RCC 7860 (cell line): ENCODE measurements around the gene SEMA4F.

ENCODE experiments used
- DNase-seq: peaks from one replicate; pipeline ENCODE4 v3.0.0-alpha.2; 2015; ENCODE audit warnings: low spot score
- FAIRE-seq: peaks from 2 replicates; lab custom pipeline; 2012; peaks lifted over from hg19 to GRCh38; lab: Jason Lieb, UNC

Gene SEMA4F

GRCh38 chr2:74659462-74659861 is 5.4 kb downstream of the SEMA4F start:
- no peak for DNase-seq
- FAIRE-seq, result no peak

DNA sequence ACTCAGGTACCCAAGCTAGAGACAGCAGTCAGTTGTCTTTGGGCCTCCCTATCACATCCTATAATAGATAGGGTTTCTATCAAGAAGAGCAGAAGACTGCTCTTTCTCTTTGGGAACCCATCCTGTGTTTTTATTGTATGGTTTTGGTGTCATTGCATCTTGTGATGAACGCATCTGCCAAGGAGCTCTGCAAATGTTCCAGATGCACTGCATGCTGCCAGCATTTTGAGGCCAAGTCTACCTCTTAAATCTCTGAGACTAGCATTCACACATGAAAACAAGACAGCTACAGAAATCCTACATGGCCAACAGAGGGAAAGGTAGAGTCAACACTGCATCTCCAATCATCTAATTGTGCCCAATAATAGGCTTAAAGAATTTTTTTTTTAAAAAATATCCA is 14.0 kb downstream of the SEMA4F start:
- FAIRE-seq (no peak), DNase-seq (no peak)

DNA sequence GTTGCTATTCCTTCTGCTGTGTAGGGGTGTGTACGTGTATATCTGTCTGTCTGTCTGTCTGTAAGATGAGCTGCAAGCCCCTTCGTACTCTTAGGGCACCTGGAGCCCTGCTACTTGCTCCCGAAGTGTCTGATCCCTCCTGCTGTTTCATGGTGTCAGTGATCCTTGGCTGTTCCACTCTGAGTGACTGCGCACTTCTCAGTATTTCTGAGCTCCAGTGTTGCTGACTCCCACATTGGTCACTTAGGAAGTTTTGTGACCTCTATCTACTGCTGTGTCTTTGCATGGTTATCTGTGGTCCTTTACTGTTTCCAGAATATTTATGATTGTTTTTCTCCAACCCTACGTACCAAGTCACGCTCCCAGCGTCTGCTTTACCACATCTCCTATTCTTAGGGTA is 16.2 kb downstream of the SEMA4F start:
- no peak for FAIRE-seq

DNA sequence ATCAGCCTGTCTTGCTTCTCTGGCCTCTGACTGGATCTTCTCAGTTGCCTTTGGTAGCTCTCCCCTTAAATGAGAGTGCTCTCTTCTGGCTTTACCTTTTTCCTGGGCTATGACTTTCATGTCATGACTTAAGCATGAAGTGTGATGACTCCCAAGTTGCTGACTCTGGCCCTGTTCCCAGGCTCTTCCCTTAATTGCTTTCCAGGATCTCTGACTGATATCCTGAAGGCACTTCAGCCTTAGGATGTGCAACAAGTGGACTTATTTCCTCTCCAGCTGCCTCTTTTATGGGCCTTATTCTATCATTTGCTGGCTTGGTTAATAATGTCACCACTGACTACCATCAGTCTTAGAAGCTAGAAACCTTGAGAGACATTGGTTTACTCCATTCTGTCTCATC is 17.4 kb downstream of the SEMA4F start:
- FAIRE-seq (no peak), DNase-seq (no peak)

More for the DNA sequence above, 16.2 kb downstream of the SEMA4F start:
- no peak for DNase-seq

- DNase-seq (no peak), FAIRE-seq (no peak)
Measured at GRCh38 chr2:74673826-74674528, 19.9 kb downstream of the SEMA4F start.

GRCh38 chr2:74675090-74675489 is 21.0 kb downstream of the SEMA4F start:
- DNase-seq (no peak), FAIRE-seq (no peak)

DNA sequence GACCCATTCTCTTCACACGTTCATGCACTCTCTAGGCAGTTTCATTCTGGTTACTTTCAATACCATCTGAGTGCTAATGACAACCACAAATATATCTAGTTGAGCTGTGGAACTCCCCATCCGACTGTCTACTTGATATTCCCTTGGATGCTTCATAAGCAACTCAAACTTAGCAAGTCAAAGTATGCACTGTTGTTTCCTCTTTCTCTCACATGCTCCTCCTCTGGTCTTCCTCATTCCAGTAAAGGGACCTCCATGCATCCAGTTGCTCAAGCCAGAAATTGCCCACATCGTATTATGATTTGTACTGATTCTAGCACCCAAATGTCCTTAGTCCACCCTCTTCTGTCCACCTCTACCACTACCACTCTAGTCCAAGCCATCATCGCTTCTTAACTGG is 22.3 kb downstream of the SEMA4F start:
- DNase-seq (no peak), FAIRE-seq (no peak)

GRCh38 chr2:74679615-74680014 is 25.6 kb downstream of the SEMA4F start:
- no peak for DNase-seq
- no peak for FAIRE-seq

- FAIRE-seq (no peak), DNase-seq (no peak)
Measured at GRCh38 chr2:74682501-74682900, 28.5 kb downstream of the SEMA4F start.

- FAIRE-seq (no peak), DNase-seq (no peak)
Measured at GRCh38 chr2:74685408-74685807, 31.4 kb downstream of the SEMA4F start.

- FAIRE-seq, result no peak
- no peak for DNase-seq
Measured at GRCh38 chr2:74688881-74689280, 34.8 kb downstream of the SEMA4F start.

DNA sequence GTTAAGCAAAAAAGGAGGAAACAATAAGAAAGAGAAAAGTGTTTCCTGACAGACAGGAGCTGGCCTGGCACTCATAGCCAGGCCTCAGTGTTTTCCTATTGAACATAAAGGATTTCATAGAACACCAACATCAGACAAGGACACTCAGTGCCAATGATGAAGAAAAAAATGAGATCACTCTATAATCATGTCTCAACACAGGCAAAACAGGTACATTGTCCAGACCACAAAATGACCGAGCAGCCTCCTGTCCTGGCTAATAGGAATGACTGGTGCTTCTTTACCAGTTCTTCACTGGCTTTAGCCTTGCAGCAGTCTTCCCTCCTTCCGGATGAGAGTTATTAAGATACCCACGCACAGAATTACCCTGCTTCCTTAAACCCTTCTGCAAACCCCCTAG is 35.6 kb downstream of the SEMA4F start:
- no peak for FAIRE-seq
- DNase-seq, result no peak

- FAIRE-seq (peak; percentile 80), DNase-seq (peak; percentile 61)
Measured at GRCh38 chr2:74690571-74690970, 36.5 kb downstream of the SEMA4F start.

DNA sequence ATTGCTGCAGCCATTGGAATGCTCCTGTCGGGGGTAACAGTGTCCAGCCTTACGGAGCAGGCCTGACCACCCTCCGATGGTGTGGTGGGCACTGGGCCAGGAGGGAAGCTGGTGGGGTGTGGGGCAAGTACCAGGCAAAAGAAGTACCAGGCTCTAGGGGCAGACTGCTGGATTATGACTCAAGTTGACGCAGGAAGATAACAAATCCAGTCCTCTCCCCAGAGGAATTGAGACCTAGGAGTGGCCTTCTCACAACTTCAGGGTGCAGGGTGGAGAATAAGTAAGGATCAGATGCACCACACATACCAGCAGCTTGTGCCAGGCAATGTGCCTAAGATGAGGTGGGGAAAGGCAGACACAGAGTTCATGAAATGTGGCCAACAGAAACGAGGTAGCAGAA is 37.9 kb downstream of the SEMA4F start:
- FAIRE-seq, result no peak
- DNase-seq, result no peak

- FAIRE-seq (no peak), DNase-seq (no peak)
Measured at GRCh38 chr2:74693213-74693612, 39.2 kb downstream of the SEMA4F start.

GRCh38 chr2:74693668-74694067 is 39.6 kb downstream of the SEMA4F start:
- DNase-seq (no peak), FAIRE-seq (no peak)

- no peak for FAIRE-seq
Measured at GRCh38 chr2:74694281-74694680, 40.2 kb downstream of the SEMA4F start.

GRCh38 chr2:74695663-74696062 is 41.6 kb downstream of the SEMA4F start:
- DNase-seq (no peak), FAIRE-seq (no peak)

More at GRCh38 chr2:74694281-74694680, 40.2 kb downstream of the SEMA4F start:
- no peak for DNase-seq

DNA sequence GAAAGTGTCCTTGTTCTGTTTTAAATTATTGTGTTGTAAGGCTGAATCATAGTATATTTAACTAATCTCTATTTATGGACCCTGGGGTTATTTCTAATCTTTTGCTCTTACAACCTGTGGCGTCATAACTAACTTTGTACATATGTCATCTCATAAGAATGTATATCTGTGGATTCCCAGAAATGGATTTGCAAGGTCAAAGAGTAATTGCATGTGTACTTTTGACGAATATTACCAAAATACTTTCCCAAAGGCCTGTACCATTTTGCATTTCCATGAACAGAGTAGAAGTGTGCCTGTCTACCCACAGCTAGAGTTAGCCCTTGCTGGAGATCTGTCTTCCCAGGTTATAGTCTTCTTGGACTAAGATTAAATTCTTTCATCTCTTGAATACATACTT is 42.8 kb downstream of the SEMA4F start:
- DNase-seq, result no peak
- FAIRE-seq, result no peak

DNA sequence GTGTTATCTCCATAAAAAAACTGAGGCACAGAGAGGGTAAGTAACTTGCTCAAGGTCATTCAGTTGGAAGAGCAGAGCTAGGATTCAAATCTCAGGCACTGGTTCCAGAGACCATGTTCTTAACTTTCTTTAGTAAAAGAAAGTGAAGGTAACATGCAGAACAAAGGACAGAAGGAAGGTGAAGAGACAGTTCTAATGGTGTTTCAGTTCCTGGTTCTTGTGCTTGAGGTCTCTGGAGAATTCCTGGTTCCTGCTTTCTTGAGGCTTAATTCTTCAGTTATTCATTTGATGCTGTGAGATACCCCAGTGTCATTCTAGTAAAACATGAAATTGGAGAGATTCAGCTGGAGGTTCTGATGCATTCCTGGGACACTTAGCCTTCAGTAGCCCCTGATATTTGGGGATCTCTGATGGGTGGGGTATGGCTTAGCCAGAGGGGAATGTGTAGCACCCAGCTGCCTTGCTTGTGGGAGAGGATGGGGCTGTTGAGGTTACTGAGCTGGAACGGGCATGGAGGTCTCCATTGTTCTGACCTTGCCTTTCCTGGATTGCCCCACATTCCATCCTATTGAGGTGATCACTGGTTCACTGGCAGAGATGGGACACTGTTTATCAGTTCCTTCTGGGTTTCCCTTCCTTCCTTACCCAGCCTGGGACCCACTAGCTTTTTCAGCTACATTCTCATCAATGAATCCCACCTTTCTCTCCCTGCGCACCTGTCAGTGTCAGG is 46.8 kb downstream of the SEMA4F start:
- no peak for DNase-seq
- FAIRE-seq, result no peak

DNA sequence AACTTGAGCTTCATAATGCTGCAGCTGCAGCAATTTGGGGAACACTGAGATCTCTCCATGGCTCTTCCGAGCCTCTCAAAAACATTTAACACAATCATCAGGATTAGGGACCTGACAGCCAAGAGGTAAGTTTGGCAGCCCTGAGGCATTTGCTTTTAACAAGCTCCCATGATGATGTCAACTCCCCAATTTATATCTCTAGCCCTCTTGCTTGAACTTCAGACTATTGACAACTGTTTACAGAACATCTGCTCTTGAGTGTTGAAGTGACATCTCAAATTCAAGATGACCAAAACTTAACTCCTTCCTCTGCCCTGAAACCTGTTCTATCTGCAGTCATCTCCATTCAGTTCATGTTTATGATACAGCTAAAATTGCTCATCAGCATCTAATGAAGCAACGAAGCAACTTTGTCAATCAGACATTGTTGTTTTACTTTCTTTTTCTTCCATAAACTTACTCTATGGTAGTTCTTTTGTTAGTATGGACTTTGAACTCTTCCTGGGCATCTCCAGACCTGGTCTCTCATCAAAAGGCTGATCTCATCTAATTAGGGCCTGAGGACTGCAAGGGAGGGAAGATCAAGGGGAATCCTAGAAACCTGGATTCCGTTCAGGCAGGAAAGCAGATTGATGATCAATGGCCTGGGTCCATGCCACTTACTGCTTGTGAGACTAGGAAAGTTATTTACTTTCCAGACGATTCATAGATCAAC is 48.1 kb downstream of the SEMA4F start:
- no peak for FAIRE-seq
- DNase-seq, result no peak

DNA sequence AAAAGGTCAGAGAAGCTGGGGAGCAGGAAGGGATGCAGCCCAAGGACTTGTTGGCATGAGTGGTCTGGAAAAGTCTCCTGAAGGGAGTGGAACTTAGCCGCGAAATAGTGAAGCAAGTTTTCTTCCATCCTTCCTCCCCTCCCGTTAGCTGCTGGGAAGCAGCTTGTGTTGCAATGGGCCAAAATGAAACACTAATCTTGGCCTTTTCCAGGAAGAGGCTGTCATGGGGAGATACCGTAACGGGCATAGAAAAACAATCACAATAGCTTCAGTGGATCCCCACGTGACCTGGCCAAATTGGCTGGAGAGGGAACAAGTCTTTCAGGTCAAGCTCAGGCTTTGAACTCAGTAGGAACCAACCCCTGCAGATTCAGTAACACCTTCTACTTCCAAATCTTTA is 49.3 kb downstream of the SEMA4F start:
- FAIRE-seq (no peak), DNase-seq (no peak)
